ENCODE data around the gene HABP2. TPM values are rescaled to one million over a fixed set of nuclear protein-coding genes. Genes with fewer than 3 reads are reported as not detected.

Gene HABP2
- not detected in 2 replicates for total RNA-seq (2014; rRNA removed)
- polyA plus RNA-seq (2012), result not detected

DNA sequence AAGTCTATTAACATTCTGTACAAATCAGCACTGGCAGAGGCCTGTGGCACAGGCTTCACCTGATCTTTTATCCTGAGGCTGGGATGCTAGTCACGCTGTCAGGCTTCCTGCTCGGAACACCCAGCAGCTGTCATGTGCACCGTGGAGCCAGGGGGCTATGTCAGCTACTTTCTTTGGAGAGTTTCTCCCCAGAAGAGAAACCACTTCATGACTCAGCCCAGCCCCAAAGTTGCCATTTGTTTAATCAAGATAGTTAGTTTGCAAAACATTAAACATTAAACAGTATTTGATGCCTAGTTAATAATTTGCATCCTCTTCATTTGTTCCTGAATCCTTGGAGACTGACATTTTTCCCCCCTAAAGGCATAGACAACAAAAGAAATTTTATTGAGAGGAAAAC lies at the start of gene HABP2:
Gene HABP2, plus strand, starts transcription at position 353 of the 400 bp plus-strand sequence. CDS start 69 bp downstream, outside the sequence.
- DNase-seq (ENCODE audit: low read depth), result no peak

DNA sequence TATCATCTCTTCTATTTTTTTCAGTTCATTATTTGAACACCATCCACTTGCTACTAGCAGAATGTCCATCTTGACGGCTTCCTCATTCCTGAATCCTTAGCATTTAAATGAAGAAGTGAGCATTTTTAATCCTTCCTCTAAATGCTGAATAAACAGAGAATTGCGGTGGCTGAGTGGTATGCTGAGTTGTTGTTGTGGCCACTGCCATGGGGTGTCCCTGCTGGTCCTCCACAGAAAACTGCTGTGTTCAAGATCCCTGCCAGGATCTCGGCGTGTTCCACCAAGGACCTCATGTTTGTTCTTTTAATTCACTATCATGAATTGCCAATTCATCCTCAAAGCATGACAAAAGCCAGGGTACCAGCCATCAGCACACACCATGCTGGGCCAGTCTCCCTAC lies 48.9 kb upstream of the HABP2 start:
- no peak for DNase-seq (ENCODE audit: low read depth)

- no peak for DNase-seq (ENCODE audit: low read depth)
These were observed 48.4 kb upstream of the HABP2 start for GRCh38 chr10:113504423-113504822.

GRCh38 chr10:113506476-113506875 lies 46.4 kb upstream of the HABP2 start:
- DNase-seq (ENCODE audit: low read depth), result no peak

DNA sequence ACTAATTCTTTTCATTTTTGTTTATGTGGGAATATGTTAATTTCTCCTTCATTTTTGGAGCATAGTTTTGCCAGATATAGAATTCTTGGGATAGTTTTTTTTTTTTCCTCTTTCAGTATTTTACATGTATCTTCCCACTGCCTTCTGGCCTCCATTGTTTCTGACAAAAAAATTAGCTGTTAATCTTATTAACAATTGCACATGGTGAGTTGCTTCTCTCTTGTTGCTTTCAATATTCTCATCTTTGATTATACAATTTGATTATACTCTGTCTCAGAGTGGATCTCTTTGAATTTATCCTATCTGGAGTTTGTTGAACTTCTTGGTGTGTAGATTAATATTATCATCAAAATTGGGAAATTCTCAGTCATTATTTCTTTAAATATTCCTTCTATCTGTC lies 41.4 kb upstream of the HABP2 start:
- DNase-seq (ENCODE audit: low read depth), result no peak

DNA sequence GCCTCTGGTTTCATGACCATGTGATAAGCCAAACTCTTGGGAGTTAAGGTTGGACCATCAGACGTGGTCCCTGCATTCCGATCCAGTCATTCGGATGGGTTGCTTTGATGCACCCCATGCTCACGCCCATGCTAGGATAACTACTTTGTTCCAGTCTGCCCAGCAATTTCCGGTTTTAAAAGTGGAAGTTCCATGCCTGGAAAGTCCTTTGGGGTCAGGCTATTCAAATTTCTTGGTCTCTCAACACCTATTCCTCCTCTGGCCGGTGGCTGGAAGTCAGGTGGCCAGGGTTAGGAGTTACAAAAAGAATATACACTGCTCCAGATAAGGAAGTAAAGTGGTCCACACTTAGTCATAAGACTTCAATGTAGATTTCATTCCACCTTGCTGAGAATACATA lies 37.7 kb upstream of the HABP2 start:
- no peak for DNase-seq (ENCODE audit: low read depth)

- no peak for DNase-seq (ENCODE audit: low read depth)
These were observed 37.3 kb upstream of the HABP2 start for GRCh38 chr10:113515601-113516000.

- no peak for DNase-seq (ENCODE audit: low read depth)
These were observed 36.8 kb upstream of the HABP2 start for GRCh38 chr10:113516061-113516460.

- DNase-seq (ENCODE audit: low read depth), result no peak
These were observed 35.5 kb upstream of the HABP2 start for GRCh38 chr10:113517165-113517900.

- no peak for DNase-seq (ENCODE audit: low read depth)
These were observed 35.0 kb upstream of the HABP2 start for GRCh38 chr10:113517901-113518260.

- no peak for DNase-seq (ENCODE audit: low read depth)
These were observed 34.4 kb upstream of the HABP2 start for GRCh38 chr10:113518415-113518814.

DNA sequence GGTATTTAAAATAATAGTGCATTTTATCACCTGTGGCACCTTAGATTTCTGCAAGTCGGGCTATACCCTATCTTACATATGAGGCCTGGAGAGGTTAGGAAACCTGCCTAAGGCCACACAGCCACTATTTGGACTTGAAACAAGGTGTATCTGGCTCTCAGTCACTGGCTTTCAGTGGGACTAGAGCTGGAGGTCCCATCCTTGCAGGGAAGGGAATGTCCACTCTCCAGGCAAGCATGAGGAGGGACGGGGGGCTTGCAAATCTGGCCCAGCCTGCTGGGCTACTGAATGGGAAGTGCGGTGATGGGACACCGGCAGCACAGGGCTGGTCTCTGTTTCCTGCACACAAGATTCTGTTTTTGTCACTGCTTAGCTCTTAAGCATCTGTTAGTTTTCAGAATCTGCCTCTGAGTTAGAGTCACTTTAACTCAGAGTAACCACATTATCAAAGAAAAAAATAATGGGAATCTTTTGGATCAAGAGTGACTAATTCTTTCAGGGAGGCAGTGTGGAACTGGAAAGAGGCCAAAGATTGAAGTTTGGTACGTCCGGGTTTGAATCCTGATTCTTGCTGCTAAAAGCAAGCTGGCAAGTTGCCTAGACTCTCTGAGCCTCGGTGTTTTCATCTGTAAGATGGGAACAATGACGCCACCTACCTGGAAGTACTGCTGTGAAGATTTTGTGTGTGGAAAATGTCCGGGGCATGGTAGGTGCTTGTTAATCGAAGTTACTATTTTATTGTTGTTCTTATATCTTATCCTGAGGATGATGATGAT lies 33.8 kb upstream of the HABP2 start:
- no peak for DNase-seq (ENCODE audit: low read depth)

- DNase-seq (ENCODE audit: low read depth), result no peak
These were observed 33.2 kb upstream of the HABP2 start for GRCh38 chr10:113519681-113520115.

- no peak for DNase-seq (ENCODE audit: low read depth)
These were observed 32.6 kb upstream of the HABP2 start for GRCh38 chr10:113520261-113520660.

- DNase-seq (ENCODE audit: low read depth), result peak; percentile 48
These were observed 32.0 kb upstream of the HABP2 start for GRCh38 chr10:113520690-113521474.

GRCh38 chr10:113521475-113521795 lies 31.4 kb upstream of the HABP2 start:
- no peak for DNase-seq (ENCODE audit: low read depth)

DNA sequence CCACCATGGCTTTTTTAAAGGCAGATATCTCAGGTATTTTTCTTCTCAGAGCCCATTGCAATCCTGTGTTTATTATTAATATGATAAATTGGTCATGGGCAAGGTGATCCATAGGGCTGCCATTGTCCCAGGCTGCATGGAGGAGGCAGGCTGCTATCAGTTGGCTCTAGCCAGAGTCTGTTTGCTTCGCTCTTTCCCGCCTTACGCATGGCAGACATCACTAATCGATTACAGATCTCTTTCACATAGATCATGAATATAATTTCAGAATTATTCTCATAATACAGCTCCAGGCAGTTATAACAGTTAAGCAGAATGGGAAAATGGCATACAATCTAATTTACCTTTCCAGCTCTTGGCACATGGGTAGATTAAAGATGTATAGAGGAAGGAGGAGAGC lies 30.4 kb upstream of the HABP2 start:
- peak; percentile 6 for DNase-seq (ENCODE audit: low read depth)

DNA sequence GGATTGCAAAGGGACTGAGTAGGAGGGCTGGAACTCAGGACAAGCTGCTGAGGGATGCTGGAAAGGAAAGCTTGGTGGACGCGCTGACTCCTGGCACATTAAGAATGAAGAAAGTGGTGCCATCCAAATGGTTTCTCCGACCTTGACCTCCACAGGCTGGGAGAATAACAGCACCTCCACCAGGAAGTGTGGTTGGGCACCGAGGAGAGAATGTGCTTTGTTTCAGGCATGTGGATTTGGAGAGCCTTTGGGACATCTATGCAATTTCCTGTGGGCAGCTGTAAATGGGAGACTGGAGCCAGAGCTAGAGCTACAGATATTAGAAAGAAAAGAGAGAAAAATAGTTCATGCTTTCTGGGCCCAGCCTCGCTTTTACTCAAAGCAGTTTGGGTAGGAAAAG lies 29.8 kb upstream of the HABP2 start:
- DNase-seq (ENCODE audit: low read depth), result no peak

DNA sequence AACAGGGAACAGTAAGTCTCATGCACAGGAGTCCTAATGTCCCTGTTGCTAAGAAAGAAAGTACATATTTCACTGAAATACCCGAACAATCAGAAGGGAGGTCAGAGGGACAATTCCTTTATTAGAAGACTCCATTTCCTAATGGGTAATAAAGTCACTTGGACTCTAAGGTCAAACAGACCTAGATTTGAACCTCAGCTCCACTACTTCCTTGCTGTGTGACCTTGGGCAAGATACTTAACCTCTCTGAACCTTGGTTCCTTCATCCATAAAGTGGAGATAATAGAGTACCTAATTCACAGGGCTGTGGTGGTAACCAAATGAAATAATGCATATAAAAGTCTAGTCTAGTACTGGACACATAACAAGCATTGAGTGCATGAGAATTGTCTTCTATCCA lies 29.2 kb upstream of the HABP2 start:
- no peak for DNase-seq (ENCODE audit: low read depth)

- DNase-seq (ENCODE audit: low read depth), result no peak
These were observed 28.7 kb upstream of the HABP2 start for GRCh38 chr10:113524120-113524519.

DNA sequence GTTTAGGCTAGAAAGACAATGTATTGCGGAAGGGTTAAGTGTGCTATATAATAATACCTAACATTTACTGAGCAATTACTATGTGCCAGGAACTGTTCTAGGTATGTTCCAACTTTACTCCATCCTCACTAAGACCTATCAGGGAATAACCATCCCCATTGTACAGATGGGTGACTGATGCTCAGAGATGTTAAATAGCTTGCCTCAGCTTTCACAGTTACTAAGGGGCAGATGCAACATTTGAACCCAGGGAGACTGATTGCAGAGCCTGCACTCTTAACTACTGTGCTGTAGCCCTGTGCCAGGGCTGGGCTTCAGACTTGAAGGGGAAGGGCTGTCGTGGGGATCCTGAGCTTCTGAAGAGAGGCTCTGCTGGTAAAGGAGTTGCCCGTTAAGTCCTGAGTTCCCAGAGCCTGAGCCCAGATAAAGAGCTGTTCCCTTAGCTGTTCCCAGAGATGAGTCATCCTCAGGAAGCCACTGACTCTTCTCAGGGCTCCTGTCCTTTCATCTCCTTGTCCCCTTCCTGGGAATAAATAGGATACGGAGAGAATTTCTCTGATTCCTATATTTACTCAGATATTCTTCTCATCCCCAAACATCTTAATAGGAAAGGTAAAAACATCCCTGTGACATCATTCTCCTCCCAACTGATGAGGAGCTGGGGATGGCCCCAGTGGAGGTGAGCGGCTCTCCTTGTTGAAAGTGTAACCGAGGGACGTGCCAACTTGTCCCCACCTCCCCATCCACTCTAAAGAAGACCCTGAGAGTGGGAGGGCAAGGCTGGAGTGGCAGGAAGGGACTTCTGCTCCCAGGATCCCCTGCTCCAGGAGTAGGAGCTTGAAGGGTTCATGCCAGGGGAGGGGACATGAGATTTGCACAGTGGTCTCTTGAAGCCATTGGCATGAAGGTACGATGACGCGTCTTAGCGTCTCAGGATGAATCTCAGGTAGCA lies 28.0 kb upstream of the HABP2 start:
- no peak for DNase-seq (ENCODE audit: low read depth)

Data from LHCN-M2 (cell line).